HG02763 (cell line): Measurements from ENCODE around the gene LRSAM1.

ENCODE experiments used
- ATAC-seq: cut with Tn5 transposase; IDR thresholded peaks from one replicate; pipeline ENCODE4 v1.9.1; 2021; ENCODE audit warnings: mild to moderate bottlenecking, moderate library complexity; ENCODE audit not compliant: unreplicated experiment

The LRSAM1 gene

GRCh38 chr9:127509261-127509954 lies 58.1 kb downstream of the LRSAM1 start:
- no peak for ATAC-seq

DNA sequence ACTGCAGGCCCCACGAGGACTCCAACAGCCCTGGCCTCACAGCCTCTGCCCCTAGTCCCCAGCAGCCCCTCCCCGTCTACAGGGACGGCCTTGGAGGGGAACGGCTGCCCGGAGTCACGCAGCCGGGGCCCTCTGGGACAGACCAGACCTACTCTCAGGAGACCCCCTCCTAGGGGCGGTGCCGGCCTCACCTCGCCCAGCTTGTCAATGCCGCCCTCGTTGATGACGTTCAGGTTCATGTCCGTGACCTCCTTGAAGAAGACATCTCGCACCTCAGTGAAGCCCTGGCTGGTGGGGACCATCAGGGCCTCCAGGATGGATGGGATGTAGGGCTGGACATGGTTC lies 58.6 kb downstream of the LRSAM1 start:
- no peak for ATAC-seq

DNA sequence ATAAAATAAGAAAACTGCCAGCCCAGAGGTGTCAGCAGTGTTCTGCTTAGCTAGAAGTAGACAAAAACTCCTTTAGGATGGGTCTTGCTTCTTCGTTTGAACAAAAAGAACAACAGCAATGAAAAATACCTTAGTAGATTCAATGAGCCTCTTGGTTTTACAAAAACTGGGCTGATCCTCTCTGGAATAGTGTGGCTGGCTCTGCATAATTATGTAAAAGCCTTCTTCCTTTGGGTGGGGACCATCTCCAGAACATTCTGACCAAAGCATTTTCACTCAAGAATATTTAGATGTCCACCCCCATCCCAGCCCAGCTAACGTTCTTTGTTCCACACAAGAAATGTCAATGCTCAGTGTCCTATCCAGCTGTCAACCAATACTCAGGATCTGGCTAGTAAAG lies 63.2 kb downstream of the LRSAM1 start:
- ATAC-seq = no peak

- no peak for ATAC-seq
Observed at GRCh38 chr9:127516835-127517607, 65.7 kb downstream of the LRSAM1 start.

DNA sequence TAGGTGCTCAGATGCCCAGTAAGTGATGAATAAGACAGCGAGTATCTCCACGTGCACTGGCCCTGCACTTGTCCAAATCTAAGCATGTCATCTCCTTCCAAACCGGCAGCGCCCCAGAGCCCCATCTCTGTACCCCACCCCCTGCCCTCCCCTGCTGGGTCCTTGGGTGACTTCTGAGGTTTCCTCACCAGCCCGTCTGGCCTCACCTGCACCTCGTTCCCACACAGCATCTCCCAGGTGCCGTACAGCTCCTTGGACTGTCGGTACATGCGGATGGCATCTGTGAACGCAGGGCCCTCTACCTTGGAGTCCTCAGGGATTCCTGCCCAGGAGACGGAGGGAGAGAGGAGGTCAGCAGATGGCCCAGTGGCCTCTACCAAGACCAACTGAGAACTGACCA lies 66.3 kb downstream of the LRSAM1 start:
- no peak for ATAC-seq

- no peak for ATAC-seq
Observed at GRCh38 chr9:127518091-127518856, 67.0 kb downstream of the LRSAM1 start.

DNA sequence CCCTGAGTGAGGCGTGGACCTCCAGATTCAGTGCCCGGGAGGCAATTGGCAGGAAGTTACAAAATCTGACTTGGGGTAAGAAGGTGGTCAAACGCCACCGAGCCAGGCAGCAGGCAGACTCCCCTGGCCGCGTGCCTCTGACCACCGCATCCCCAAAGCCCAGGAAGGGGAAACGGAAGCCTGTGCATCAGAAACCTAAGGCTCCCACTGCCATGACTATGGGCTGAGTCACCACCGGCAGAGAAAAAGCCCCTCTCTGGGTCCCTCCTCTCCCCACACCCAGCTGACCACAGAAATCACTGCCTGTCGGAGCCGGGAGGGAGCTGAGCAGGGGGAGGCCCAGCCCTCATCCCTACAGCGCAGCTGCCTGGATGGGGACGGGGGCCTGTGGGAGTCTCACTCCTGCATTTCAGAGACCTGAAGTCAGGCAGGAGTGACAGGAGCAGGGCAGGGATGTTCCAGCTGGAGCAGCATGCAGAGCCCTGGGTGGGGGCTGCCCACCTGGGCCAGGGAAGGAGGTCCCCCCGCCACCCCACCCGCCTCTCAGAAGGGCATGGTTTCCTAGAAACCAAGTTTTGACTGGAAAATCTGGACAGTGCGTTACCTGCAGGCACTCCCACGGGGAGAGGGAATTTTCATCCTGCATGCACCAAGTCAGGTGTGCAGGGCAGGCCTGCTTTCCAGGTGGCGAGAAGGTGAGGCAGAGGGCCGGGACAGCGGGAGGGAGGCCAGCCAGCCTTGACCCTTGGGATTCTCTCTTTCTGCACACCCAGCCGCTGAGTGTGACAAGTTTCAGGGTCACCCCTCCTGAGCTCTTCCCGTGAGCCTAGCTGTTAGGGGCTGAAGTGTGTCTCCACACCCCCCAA lies 68.2 kb downstream of the LRSAM1 start:
- ATAC-seq = no peak

DNA sequence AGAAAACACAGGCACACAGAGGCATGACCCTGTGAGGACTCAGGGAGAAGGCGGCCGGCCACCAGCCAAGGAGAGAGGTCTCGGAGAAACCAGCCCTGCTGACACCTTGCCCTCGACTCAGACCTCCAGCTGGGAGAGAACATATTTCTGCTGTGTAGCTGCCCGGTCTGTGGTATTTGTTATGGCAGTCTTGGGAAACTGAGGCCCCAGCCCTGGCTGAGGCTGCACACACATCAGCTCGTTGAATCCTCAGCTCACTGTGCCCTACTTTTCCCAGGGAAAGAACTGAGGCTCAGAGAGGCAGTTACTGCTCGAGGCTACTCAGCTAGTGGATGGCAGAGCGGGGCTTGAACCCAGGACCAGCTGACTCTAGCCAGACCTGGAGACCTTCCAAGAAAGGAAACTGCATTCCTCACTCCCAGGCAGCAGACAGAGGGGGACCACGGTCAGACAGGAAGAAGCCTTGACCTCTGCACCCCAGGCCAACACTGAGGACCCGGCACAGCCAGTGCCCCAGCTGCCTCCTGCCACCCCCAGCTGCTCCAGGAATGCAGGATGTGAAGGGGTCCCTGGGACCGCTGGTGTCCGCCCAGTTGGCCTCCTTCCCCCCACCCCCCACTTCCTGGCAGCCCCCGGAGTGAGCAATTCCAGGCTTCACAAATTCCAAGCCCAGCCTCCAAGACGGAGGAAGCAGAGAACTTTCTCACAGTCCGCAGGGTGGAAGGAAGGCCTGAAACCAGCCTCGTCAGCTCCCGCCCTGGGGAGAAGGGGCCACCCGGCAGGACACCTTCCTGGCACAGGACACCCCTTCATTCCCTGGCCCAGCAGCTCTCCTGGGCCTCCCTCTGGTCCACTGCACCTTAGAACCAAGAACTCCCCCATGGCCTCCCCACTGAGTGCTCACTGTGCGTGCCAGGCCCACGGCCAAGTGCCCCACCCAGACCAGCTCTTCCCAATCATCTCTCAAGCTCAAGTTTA lies 69.9 kb downstream of the LRSAM1 start:
- no peak for ATAC-seq

- ATAC-seq = no peak
Observed at GRCh38 chr9:127521919-127522304, 70.6 kb downstream of the LRSAM1 start.

GRCh38 chr9:127522727-127523126 lies 71.4 kb downstream of the LRSAM1 start:
- no peak for ATAC-seq

DNA sequence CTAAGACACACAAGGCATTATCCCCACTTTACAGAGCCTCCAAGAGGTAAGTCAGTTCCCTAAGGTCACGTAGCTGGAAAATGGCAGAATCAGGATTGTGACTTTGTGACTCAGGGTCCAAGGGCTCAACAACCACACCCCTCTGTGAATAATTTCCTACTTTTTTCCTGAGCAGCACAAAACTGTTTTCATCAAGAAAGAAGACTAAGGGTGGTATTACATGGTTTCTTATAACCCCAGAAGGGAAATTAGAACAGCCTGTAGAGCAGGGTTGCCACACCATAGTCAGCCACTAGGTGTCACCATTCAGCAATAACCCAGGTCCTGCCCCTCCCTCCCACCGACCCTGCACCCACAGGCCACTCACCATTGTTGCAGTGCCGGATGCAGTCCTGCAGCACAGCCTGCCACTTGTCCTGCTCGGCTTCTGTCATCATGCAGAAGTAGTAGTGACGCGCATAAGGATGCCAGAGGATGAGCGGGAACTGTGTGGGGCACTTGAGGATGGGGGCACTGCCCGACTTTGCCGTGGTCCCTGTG lies 72.1 kb downstream of the LRSAM1 start:
- no peak for ATAC-seq

- no peak for ATAC-seq
Observed at GRCh38 chr9:127524373-127524772, 73.1 kb downstream of the LRSAM1 start.

GRCh38 chr9:127525401-127526188 lies 74.3 kb downstream of the LRSAM1 start:
- ATAC-seq = no peak

DNA sequence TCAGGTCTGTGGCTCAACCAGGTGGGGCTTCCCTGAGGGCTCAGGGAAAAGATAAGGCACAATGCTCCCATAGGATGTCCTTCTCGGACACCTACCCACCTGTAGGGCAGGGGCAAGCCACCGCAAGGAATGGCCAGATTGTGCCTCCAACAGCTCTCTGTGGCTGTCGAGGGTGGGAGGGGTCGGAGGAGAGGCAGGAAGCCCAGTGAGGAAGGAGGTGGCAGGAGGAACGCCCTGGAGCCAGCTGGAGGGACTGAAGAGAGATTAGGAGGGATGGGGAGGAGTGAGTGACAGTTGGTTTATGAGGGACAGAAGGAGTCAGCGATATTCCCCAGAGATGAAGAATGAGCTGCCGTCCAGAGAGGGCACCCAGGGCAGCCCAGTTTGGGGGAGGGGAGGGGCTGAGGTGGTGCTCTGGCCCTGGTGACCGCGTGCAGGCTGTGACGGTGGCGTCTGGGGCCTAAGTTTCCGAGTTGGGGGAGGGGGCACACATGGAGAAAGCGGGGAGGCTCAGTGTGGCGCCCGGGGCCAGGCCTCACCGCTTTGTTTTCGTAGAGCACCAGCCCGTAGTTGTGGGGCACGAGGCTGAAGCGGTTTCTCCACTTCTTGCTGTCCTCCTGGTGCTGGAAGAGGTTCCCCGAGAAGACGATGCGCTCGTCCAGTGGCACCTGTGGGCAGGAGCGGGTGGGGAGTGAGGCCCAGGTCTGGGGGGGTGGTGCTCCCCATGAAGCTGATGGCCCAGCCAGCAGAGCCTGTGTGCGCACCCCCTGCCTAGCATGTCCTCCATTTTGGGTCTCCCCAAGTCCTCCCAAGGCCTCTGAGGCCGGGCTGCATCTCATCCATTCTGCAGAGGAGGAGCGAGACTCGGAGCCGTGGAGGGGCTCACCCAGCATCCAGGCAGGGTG lies 75.6 kb downstream of the LRSAM1 start:
- no peak for ATAC-seq

- no peak for ATAC-seq
Observed at GRCh38 chr9:127527560-127528268, 76.4 kb downstream of the LRSAM1 start.

GRCh38 chr9:127528422-127529251 lies 77.3 kb downstream of the LRSAM1 start:
- no peak for ATAC-seq
